ENCODE data around the gene ADGRA1.

DNA sequence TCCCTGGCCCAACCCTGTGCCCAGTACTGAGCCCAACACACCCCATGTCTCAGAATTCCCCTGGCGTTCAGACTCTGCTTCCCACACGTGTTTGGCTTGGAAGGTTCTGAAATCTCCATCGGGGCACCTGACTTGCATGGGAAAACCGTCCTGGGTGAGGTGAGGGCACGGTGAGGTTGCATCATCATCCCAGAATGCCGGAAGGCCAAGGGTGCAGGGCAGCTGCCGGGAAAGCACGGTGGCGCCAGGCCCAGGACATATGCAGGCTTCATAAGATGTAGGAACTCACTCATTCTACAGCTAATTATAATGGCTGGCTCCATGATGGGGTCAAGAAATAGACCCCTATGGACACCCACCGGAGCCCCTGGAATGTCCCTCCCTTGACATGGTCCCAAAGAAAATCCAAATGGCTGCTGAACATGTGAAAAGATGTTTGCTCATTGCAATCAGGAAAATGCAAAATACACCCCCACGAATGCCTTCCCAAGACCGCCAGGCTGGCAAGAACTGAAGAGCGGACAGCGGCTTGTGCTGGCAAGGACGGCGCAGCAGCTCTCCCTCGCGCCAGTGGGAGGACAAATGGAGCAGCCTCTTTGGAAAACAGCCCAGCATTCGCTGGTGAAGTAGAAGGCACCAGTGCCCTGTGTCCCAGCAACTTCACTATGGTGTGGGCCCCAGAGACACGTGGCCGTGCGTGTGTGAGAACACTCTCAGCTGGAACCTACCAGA is 74.6 kb downstream of the ADGRA1 start:
- TF ChIP-seq EZH2phosphoT487 (IDR thresholded peaks at IDR 0.05; ENCODE audit: low read depth) = no peak
- TF ChIP-seq, protein P1, sequence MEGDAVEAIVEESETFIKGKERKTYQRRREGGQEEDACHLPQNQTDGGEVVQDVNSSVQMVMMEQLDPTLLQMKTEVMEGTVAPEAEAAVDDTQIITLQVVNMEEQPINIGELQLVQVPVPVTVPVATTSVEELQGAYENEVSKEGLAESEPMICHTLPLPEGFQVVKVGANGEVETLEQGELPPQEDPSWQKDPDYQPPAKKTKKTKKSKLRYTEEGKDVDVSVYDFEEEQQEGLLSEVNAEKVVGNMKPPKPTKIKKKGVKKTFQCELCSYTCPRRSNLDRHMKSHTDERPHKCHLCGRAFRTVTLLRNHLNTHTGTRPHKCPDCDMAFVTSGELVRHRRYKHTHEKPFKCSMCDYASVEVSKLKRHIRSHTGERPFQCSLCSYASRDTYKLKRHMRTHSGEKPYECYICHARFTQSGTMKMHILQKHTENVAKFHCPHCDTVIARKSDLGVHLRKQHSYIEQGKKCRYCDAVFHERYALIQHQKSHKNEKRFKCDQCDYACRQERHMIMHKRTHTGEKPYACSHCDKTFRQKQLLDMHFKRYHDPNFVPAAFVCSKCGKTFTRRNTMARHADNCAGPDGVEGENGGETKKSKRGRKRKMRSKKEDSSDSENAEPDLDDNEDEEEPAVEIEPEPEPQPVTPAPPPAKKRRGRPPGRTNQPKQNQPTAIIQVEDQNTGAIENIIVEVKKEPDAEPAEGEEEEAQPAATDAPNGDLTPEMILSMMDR (IDR thresholded peaks at IDR 0.05; ENCODE audit: low read depth, low read length) = no peak
